Stomach (tissue), 9 donors: ENCODE results near the gene RNF215. TPM values are rescaled to one million over a fixed set of nuclear protein-coding genes. Genes with fewer than 3 reads are reported as not detected.
A peak's percentile ranks its signal among the peaks of the same experiment; 100 is the strongest.

Experiments used
- DNase-seq, 2 donors: peaks; one replicate each; pipeline versions ENCODE4 v3.0.0 to v3.0.0-alpha.2; 2013 to 2019
- H3K27ac ChIP-seq, 5 donors: fragments of 200-600 bp in 4 of 5; sonication (generic) in 4 of 5; one replicate each; pipeline ENCODE4 v1.5.1; 2013 to 2019; ENCODE audit warnings: mild to moderate bottlenecking in 1 of 5, moderate library complexity in 1 of 5
- H3K27me3 ChIP-seq, 3 donors: fragments of 200-600 bp; sonication (generic); one replicate each; pipeline ENCODE4 v1.5.1; 2017 to 2019; ENCODE audit warnings: mixed run types in 1 of 3
- H3K36me3 ChIP-seq, 4 donors: fragments of 200-600 bp; sonication (generic); 1 replicate in 3 of 4; 2 replicates in 1 of 4; pipeline ENCODE4 v1.5.1; 2016 to 2019
- H3K4me1 ChIP-seq, 4 donors: fragments of 200-600 bp; sonication (generic); one replicate each; pipeline ENCODE4 v1.5.1; 2016 to 2019
- H3K4me3 ChIP-seq, 4 donors: fragments of 200-600 bp; sonication (generic) in 3 of 4; one replicate each; pipeline ENCODE4 v1.5.1; 2016 to 2019; ENCODE audit warnings: mild to moderate bottlenecking in 1 of 4
- H3K9me3 ChIP-seq, 4 donors: fragments of 200-600 bp; sonication (generic); one replicate each; pipeline ENCODE4 v1.5.1; 2016 to 2019
- EP300 ChIP-seq: sonication (generic); formaldehyde crosslinking; IDR thresholded peaks from one replicate; pipeline ENCODE4 v1.6.1; 2017; ENCODE audit warnings: antibody characterized with exemption
- POLR2A ChIP-seq, 4 donors: fragments of 450-650 bp; IDR thresholded peaks; one replicate each; pipeline ENCODE4 v1.6.1; 2016; ENCODE audit warnings: antibody characterized with exemption in 4 of 4, control low read depth in 2 of 4, mild to moderate bottlenecking in 1 of 4, moderate library complexity in 1 of 4
- POLR2AphosphoS5 ChIP-seq, 3 donors: sonication (generic); formaldehyde crosslinking; IDR thresholded peaks; one replicate each; pipeline ENCODE4 v1.6.1; 2016; ENCODE audit warnings: antibody characterized with exemption in 3 of 3
- WGBS, 5 donors: extraction: QIAGEN DNeasy Blood & Tissue Kit in 3 of 5; methylation state at CpG; one replicate each; pipeline versions ENCODE4 v1.1.5 to v1.1.7; 2013 to 2018; 5-methylcytosine and 5-hydroxymethylcytosine counted together
- intact Hi-C: fragments of 100-400 bp; cut with DNase I; formaldehyde crosslinking; loops from one replicate; pipeline ENCODE4 v1.15.1; 2023; ENCODE audit warnings: low total_unique reads
- polyA plus RNA-seq, 3 donors: library from polyadenylated mRNA; stranded (reverse); fragments of 200-250 nt; gene quantifications; one replicate each; pipeline ENCODE4 v1.2.3, GENCODE V29; 2013
- total RNA-seq, 5 donors: library from RNA; depleted of rRNA; stranded (reverse); fragments of >200 nt; gene quantifications; one replicate each; pipeline versions ENCODE4 v1.1.0 to v1.2.3, GENCODE V29; 2014 to 2016
- TF ChIP-seq, protein P1 (sequence below), 7 experiments: fragments of 450-650 bp in 4 of 7; fragments of 200-600 bp in 3 of 7; sonication (generic) in 3 of 7; IDR thresholded peaks; one replicate each; pipeline ENCODE4 v1.5.1; 2016 to 2019; ENCODE audit warnings: antibody characterized with exemption in 7 of 7, control low read depth in 2 of 7, mild to moderate bottlenecking in 1 of 7
- donor health status: healthy with polysubstance abuse.
- donor health status: Bipolar disorder and iron deficiency.
- donor health status: healthy.

Gene RNF215
- total and polyA plus RNA-seq, 8 donors: 3.6 to 29.4 (median 7.3) TPM

DNA sequence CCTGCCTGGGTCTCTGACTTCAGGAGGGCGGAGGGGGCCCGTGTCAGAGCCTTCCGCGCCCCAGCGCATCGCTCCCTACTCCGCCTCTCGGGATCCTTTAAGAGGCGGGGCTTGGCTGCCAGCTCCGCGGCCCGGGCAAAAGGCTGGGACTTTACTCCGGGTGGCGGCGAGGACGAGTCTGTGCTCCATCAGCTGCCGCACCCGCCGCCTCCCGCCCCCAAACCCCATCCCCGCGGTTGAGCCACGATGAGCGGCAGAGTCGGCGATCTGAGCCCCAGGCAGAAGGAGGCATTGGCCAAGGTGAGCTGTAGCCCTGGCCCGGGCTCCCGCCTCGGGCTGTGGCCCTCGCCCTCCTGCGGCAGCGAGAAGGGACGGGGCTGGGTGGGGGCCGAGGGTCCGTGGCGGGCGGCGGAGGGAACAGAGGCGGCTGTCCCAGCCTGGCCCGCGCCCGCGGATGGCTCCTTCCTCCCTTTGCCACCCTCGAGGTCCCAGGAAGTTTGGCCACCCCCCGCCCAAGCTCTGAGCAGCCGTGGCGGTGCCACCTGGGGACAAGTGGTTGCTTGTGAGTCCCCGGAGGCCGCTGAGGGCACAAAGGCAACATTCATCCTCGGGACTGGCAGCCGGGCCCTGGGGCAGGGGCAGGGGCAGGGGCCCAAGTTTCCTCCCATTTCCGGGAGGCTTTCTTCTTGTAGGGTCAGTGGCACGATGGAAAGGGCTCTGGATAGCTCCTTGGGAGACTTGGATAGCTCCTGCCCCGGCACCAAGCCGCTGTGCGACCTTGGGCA, 9.9 kb upstream of the RNF215 start, which contains the start of gene SEC14L2:
Gene SEC14L2 (plus strand): TSS at position 148 of the 785 bp plus-strand sequence. CDS start 99 bp downstream, at position 247.
- Histone ChIP-seq H3K36me3 (peaks cover 0 to 3% (median 0%) of the 10 kb centered on the region in 4 donors), H3K4me3 (peak within 1 kb of the TSS; percentile 69 to 78 (median 76)), H3K4me1 (peaks cover 27 to 47% (median 36%) of the 10 kb centered on the region in 4 donors), H3K27ac (peak within 1 kb of the TSS; percentile 50 to 82 (median 69)), H3K27me3 (peaks cover 0 to 29% (median 9%) of the 10 kb centered on the region in 3 donors), H3K9me3 (no peaks in the 10 kb centered on the region)
- DNase-seq: peak; percentile 79 to 84
- WGBS, 5 donors: 0 to 5% (median 1%) methylated on average over 12 to 56 of the region's 56 CpGs
- TF ChIP-seq POLR2A (IDR thresholded peaks at IDR 0.05) (no peak), POLR2AphosphoS5 (IDR thresholded peaks at IDR 0.05) (peak; percentile 5 to 58 (median 29))
- intact Hi-C loops: no loop called here

DNA sequence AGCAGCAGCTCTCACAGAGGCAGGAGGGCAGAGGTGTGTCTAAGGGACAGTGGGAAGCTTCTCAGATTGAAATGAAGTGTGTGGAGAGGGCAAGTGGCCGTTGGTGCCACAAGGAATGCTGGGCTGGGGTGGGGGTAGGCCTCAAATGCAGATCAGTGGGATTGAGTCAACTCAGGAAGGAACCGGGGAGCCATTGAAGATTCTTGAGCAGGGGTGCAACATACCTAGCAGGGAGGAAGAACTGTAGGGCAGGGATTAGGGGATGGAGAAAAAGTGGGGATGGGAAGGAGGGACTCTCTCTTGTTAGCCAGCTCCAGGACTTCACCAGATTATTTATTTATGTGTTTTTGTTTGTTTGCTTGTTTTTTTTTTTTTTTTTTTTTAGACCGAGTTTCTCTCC, 6.7 kb upstream of the RNF215 start:
- 77 to 83% (median 79%) methylated on average over 2 to 3 of the region's 3 CpGs for WGBS, 5 donors
- Histone ChIP-seq H3K36me3 (no peaks in the 10 kb centered on the region), H3K27me3 (peaks cover 0 to 29% (median 9%) of the 10 kb centered on the region in 3 donors), H3K9me3 (no peaks in the 10 kb centered on the region), H3K4me1 (peaks cover 24 to 42% (median 34%) of the 10 kb centered on the region in 4 donors), H3K4me3 (no peak overlapping the region), H3K27ac (no peak overlapping the region)
- intact Hi-C loops: loop anchor here (5.0 kb wide), 2 partner anchors 33 to 93 kb away; partner anchors contain the start of gene MTFP1
- no peak for DNase-seq
- TF ChIP-seq, protein P1, sequence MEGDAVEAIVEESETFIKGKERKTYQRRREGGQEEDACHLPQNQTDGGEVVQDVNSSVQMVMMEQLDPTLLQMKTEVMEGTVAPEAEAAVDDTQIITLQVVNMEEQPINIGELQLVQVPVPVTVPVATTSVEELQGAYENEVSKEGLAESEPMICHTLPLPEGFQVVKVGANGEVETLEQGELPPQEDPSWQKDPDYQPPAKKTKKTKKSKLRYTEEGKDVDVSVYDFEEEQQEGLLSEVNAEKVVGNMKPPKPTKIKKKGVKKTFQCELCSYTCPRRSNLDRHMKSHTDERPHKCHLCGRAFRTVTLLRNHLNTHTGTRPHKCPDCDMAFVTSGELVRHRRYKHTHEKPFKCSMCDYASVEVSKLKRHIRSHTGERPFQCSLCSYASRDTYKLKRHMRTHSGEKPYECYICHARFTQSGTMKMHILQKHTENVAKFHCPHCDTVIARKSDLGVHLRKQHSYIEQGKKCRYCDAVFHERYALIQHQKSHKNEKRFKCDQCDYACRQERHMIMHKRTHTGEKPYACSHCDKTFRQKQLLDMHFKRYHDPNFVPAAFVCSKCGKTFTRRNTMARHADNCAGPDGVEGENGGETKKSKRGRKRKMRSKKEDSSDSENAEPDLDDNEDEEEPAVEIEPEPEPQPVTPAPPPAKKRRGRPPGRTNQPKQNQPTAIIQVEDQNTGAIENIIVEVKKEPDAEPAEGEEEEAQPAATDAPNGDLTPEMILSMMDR (IDR thresholded peaks at IDR 0.05): no peak
- no peak for TF ChIP-seq POLR2A (IDR thresholded peaks at IDR 0.05)
- no peak for TF ChIP-seq EP300
- TF ChIP-seq POLR2AphosphoS5 (IDR thresholded peaks at IDR 0.05): no peak

DNA sequence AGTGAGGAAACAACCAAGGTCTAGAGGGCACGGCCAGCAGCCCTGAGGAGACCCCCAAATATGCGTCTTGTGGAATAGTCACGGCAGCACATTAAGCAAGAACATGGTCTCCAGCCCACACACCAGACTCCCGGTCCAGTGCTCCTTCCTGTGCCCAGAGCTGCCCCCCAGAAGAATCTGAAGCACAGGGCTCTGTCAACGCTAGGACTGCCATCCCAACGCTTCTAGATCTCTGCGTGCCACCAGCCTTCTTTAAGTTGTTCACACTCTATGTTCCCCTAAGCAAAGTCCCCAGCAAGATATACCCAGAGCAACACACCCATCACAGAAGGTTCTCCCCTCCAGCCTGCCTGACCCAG, 6.1 kb upstream of the RNF215 start:
- Histone ChIP-seq H3K4me1 (peaks cover 19 to 37% (median 30%) of the 10 kb centered on the region in 4 donors), H3K9me3 (no peaks in the 10 kb centered on the region), H3K27ac (peak overlapping the region in 1 of 5 donors; percentile 16), H3K4me3 (no peak overlapping the region), H3K27me3 (peaks cover 0 to 27% (median 9%) of the 10 kb centered on the region in 3 donors), H3K36me3 (no peaks in the 10 kb centered on the region)
- intact Hi-C loops: loop anchor here (5.0 kb wide), 2 partner anchors 34 to 94 kb away; partner anchors contain the start of gene MTFP1
- 71 to 80% (median 75%) methylated on average over 7 of the region's 7 CpGs for WGBS, 5 donors
- no peak for TF ChIP-seq POLR2AphosphoS5 (IDR thresholded peaks at IDR 0.05)
- no peak for TF ChIP-seq POLR2A (IDR thresholded peaks at IDR 0.05)
- TF ChIP-seq, protein P1 (IDR thresholded peaks at IDR 0.05): no peak
- TF ChIP-seq EP300: no peak
- no peak for DNase-seq

DNA sequence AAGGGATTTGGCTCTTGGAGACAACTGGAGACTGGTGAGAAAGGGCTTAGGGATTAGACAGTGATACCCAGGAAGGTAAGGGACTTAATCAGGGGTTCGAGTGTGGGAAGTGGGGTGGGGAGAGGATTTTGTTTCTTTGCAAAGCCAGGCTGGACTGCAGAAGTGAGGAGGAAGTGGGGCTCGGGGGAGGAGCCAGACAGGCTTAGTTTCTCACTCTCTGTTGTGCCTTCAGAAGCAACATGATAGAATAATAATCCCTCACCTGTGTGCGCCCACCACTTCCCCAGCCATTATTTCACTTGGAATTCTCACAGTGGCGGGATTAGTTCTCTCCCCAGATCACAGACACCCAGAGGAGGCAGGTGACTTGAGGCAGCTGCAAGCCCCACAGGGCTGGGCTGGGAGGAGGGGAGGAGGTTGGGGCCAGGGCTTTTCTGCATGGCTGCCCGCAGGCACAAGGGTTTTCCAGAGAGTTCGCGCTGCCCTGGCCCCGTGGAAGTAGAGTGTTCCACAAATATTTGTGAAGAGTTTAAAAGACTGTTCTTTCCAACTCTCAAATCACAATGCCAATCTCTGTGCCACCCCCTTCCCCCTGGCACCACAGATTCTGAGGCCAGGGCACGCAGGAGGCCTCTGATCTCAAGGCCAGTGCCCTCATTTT, 5.6 kb upstream of the RNF215 start:
- WGBS, 5 donors: 35 to 56% (median 44%) methylated on average over 9 of the region's 9 CpGs
- Histone ChIP-seq H3K4me1 (peaks cover 14 to 33% (median 25%) of the 10 kb centered on the region in 4 donors), H3K36me3 (no peaks in the 10 kb centered on the region), H3K27ac (peak overlapping the region in 1 of 5 donors; percentile 16), H3K9me3 (no peaks in the 10 kb centered on the region), H3K4me3 (no peak overlapping the region), H3K27me3 (peaks cover 0 to 23% (median 7%) of the 10 kb centered on the region in 3 donors)
- intact Hi-C loops: loop anchor here (5.0 kb wide), 2 partner anchors 35 to 95 kb away; partner anchors contain the start of gene MTFP1
- TF ChIP-seq POLR2AphosphoS5 (IDR thresholded peaks at IDR 0.05) (no peak), EP300 (no peak), POLR2A (IDR thresholded peaks at IDR 0.05) (no peak)
- TF ChIP-seq, protein P1 (IDR thresholded peaks at IDR 0.05): no peak
- DNase-seq: peak; percentile 31 to 32
